PC-3 (cell line): ENCODE data around the gene ZNF483. TPM values are rescaled to one million over a fixed set of nuclear protein-coding genes. Genes with fewer than 3 reads are reported as not detected.
"Not testable (repeated sequence)": the region's sequence is repeated elsewhere in the genome, so short reads cannot be mapped to it uniquely, and the experiment has no call there.

Experiments
- ATAC-seq: fragments of 200-7000 bp; cut with Tn5 transposase; 2 replicates; pipeline ENCODE4 v1.9.1; 2020; ENCODE audit warnings: mild to moderate bottlenecking, moderate library complexity
- BruUV-seq: library from RNA; stranded (reverse); fragments of 400-500 nt; replicated peaks from 2 replicates; lab custom pipeline; 2021; lab: Mats Ljungman, UMichigan
- CTCF ChIA-PET: fragments of 300-600 bp; sonication (Branson Sonifier 250); formaldehyde crosslinking; loops from one replicate; lab custom pipeline; 2022; ENCODE audit warnings: antibody characterized with exemption; lab: Charles Lee
- POLR2A ChIA-PET: fragments of 300-600 bp; sonication (Branson Sonifier 250); formaldehyde crosslinking; loops from one replicate; lab custom pipeline; 2022; ENCODE audit warnings: antibody characterized with exemption; ENCODE audit not compliant: unreplicated experiment; lab: Charles Lee
- DNase-seq: peaks from one replicate; pipeline ENCODE4 v3.0.0-alpha.2; 2015
- H2AFZ ChIP-seq: fragments of 300-600 bp; sonication (generic); 2 replicates; pipeline ENCODE4 v1.6.0; 2016; ENCODE audit warnings: antibody characterized with exemption, low read length
- H3F3A ChIP-seq: fragments of 300-600 bp; sonication (generic); one replicate; pipeline ENCODE4 v1.6.0; 2017; ENCODE audit warnings: antibody characterized with exemption, low read length, control low read depth, mild to moderate bottlenecking; ENCODE audit not compliant: unreplicated experiment
- H3K27ac ChIP-seq: fragments of 300-600 bp; sonication (generic); 2 replicates; pipeline ENCODE4 v1.5.1; 2016; ENCODE audit warnings: mild to moderate bottlenecking, low read length
- H3K27me3 ChIP-seq: fragments of 300-600 bp; sonication (generic); 2 replicates; pipeline ENCODE4 v1.6.1; 2016; ENCODE audit warnings: low read length, mixed read lengths
- H3K36me3 ChIP-seq: fragments of 300-600 bp; sonication (generic); 2 replicates; pipeline ENCODE4 v1.6.1; 2016; ENCODE audit warnings: low read depth, mixed run types, low read length, mixed read lengths
- H3K4me1 ChIP-seq: fragments of 300-600 bp; sonication (generic); 2 replicates; pipeline ENCODE4 v1.5.1; 2016; ENCODE audit warnings: low read length; ENCODE audit not compliant: insufficient read depth
- H3K4me2 ChIP-seq: fragments of 300-600 bp; sonication (generic); 2 replicates; pipeline ENCODE4 v1.6.0; 2016; ENCODE audit warnings: low read length
- H3K4me3 ChIP-seq: fragments of 300-600 bp; sonication (generic); 2 replicates; pipeline ENCODE4 v1.5.1; 2016; ENCODE audit warnings: mild to moderate bottlenecking, low read length, mixed read lengths
- H3K79me2 ChIP-seq: fragments of 300-600 bp; sonication (generic); 2 replicates; pipeline ENCODE4 v1.6.1; 2017; ENCODE audit warnings: low read length, mixed read lengths
- H3K9ac ChIP-seq: fragments of 300-600 bp; sonication (generic); 2 replicates; pipeline ENCODE4 v1.6.0; 2016; ENCODE audit warnings: mild to moderate bottlenecking, low read length
- H3K9me2 ChIP-seq: fragments of 300-600 bp; sonication (generic); replicated peaks from 2 replicates; pipeline ENCODE4 v1.6.1; 2016; ENCODE audit warnings: mixed run types, low read length, mixed read lengths
- H3K9me3 ChIP-seq: fragments of 300-600 bp; sonication (generic); 2 replicates; pipeline ENCODE4 v1.6.1; 2016; ENCODE audit warnings: low read length, mixed read lengths
- H4K20me1 ChIP-seq: fragments of 300-600 bp; sonication (generic); 2 replicates; pipeline ENCODE4 v1.6.1; 2016; ENCODE audit warnings: low read length, mixed read lengths
- EZH2 ChIP-seq: fragments of 300-600 bp; sonication (generic); IDR thresholded peaks from one replicate; pipeline ENCODE4 v1.6.1; 2017; ENCODE audit warnings: antibody characterized with exemption, mild to moderate bottlenecking, low read length; ENCODE audit not compliant: unreplicated experiment
- EZH2phosphoT487 ChIP-seq: fragments of 300-600 bp; sonication (generic); IDR thresholded peaks from 2 replicates; pipeline ENCODE4 v1.6.1; 2018; ENCODE audit warnings: mild to moderate bottlenecking, antibody characterized with exemption, low read length, borderline replicate concordance
- intact Hi-C: fragments of 100-400 bp; cut with micrococcal nuclease; formaldehyde crosslinking; loops from 2 replicates; pipeline ENCODE4 v1.9.0; 2023
- total RNA-seq: library from RNA; depleted of rRNA; stranded (reverse); fragments of >200 nt; gene quantifications from 2 replicates; pipeline ENCODE4 v1.2.3, GENCODE V29; 2014
- TF ChIP-seq, protein P1 (sequence below): fragments of 300-600 bp; sonication (generic); conservative IDR thresholded peaks from 2 replicates; pipeline ENCODE4 v1.5.1; 2017; ENCODE audit warnings: antibody characterized with exemption, low read depth, mild to moderate bottlenecking, low read length

Gene ZNF483
- total RNA-seq, 1 experiment from 2014 or later = 3.9 TPM

DNA sequence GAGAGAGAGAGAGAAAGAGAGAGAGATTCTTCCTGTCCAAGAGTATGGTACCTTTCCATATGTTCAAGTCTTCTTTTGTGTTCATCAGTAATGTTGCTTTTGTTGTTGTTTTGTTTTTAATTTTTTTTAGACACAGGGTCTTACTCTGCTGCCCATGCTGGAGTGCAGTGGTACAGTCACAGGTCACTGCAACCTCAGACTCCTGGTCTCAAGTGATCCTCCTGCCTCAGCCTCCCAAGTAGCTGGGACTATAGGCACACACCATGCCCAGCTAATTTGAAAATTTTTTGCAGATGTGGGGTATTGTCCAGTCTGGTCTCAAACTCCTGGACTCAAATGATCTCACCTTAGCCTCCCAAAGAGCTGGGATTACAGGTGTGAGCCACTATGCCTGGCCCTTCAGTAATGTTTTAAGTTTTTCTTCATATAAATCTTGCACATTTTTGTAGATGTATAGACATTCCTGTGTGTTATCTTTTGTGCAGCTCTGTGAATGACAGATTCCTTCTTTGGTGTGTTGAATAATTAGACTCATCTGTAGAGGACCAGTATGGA is 36.3 kb downstream of the ZNF483 start:
- peaks cover 7% of the 10 kb centered on the region for H3K36me3 ChIP-seq
- H3K27me3 ChIP-seq = no peaks in the 10 kb centered on the region
- no peak overlapping the region for H3K27ac ChIP-seq
- H2AFZ ChIP-seq = no peak overlapping the region
- H3K4me3 ChIP-seq = no peak overlapping the region
- no peaks in the 10 kb centered on the region for H4K20me1 ChIP-seq
- H3K9me2 ChIP-seq = no peaks in the 10 kb centered on the region
- intact Hi-C loops = no loop called here
- BruUV-seq = no TSS peak
- H3K4me2 ChIP-seq = no peak overlapping the region
- TF ChIP-seq EZH2phosphoT487 (no peak), EZH2 (no peak)
- TF ChIP-seq, protein P1, sequence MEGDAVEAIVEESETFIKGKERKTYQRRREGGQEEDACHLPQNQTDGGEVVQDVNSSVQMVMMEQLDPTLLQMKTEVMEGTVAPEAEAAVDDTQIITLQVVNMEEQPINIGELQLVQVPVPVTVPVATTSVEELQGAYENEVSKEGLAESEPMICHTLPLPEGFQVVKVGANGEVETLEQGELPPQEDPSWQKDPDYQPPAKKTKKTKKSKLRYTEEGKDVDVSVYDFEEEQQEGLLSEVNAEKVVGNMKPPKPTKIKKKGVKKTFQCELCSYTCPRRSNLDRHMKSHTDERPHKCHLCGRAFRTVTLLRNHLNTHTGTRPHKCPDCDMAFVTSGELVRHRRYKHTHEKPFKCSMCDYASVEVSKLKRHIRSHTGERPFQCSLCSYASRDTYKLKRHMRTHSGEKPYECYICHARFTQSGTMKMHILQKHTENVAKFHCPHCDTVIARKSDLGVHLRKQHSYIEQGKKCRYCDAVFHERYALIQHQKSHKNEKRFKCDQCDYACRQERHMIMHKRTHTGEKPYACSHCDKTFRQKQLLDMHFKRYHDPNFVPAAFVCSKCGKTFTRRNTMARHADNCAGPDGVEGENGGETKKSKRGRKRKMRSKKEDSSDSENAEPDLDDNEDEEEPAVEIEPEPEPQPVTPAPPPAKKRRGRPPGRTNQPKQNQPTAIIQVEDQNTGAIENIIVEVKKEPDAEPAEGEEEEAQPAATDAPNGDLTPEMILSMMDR = no peak
- ATAC-seq = no peak
- no peaks in the 10 kb centered on the region for H3K79me2 ChIP-seq
- DNase-seq = no peak
- CTCF ChIA-PET = no interaction called here
- H3K9me3 ChIP-seq = no peaks in the 10 kb centered on the region
- no peaks in the 10 kb centered on the region for H3K4me1 ChIP-seq
- POLR2A ChIA-PET = no interaction called here
- H3K9ac ChIP-seq = no peak overlapping the region
- no peaks in the 10 kb centered on the region for H3F3A ChIP-seq

DNA sequence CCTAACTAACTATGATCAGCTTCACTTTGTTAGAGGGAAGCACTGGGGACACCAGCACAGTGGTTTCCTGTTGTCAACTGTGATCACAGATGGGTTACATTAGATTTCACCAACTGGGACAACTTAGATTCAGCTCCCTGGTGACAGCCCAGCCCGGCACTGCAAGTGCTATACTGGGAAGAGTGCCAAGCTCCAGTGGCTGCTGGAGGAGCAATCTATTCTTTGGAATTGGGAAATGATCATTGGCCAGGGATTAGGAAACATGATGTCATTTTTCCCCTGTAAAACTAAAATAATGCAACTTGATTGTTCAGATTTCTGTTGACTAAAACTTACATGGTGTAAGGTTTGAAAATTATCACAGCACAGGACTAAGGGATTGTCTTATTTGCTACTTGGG is 41.3 kb downstream of the ZNF483 start:
- intact Hi-C loops = no loop called here
- CTCF ChIA-PET = no interaction called here
- Histone ChIP-seq H4K20me1 (no peaks in the 10 kb centered on the region), H3F3A (no peaks in the 10 kb centered on the region), H3K9me2 (no peaks in the 10 kb centered on the region), H3K27me3 (no peaks in the 10 kb centered on the region), H3K4me1 (no peaks in the 10 kb centered on the region), H3K9ac (no peak overlapping the region), H3K4me2 (no peak overlapping the region), H2AFZ (no peak overlapping the region), H3K79me2 (no peaks in the 10 kb centered on the region), H3K4me3 (no peak overlapping the region), H3K27ac (no peak overlapping the region), H3K9me3 (no peaks in the 10 kb centered on the region), H3K36me3 (peaks cover 40% of the 10 kb centered on the region)
- ATAC-seq (no peak), DNase-seq (no peak)
- TF ChIP-seq, protein P1 = no peak
- no peak for TF ChIP-seq EZH2
- TF ChIP-seq EZH2phosphoT487 = no peak
- POLR2A ChIA-PET = no interaction called here
- no TSS peak for BruUV-seq

DNA sequence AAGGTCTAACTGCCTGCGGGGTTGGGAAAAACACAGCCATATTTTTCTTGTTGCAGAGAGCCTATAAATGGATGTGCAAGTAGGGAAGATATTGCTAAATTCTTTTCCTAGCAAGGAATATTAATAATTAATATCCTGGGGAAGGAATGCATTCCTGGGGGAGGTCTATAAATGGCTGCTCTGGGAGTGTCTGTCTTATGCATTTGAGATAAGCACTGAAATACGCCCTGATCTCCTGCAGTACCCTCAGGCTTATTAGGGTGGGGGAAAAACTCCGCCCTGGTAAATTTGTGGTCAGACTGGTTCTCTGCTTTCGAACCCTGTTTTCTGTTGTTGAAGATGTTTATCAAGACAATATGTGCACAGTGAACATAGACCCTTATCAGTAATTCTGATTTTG is 43.1 kb downstream of the ZNF483 start:
- BruUV-seq, H3F3A ChIP-seq, intact Hi-C loops, H3K4me1 ChIP-seq, H3K9me3 ChIP-seq, H2AFZ ChIP-seq, H3K27ac ChIP-seq, H3K9me2 ChIP-seq, H3K4me3 ChIP-seq, ATAC-seq, POLR2A ChIA-PET, H3K4me2 ChIP-seq, H3K9ac ChIP-seq, H4K20me1 ChIP-seq, H3K79me2 ChIP-seq, H3K27me3 ChIP-seq, DNase-seq, CTCF ChIA-PET: not testable (repeated sequence)
- peaks cover 53% of the 10 kb centered on the region for H3K36me3 ChIP-seq
